HG03469 (cell line): Measurements from ENCODE around the gene GCN1.

Experiments
- ATAC-seq: cut with Tn5 transposase; IDR thresholded peaks from one replicate; pipeline ENCODE4 v1.9.1; 2021; ENCODE audit warnings: mild to moderate bottlenecking, moderate library complexity, moderate number of reproducible peaks; ENCODE audit not compliant: unreplicated experiment

The GCN1 gene

GRCh38 chr12:120078868-120079267 is 115.6 kb downstream of the GCN1 start:
- ATAC-seq, result no peak

- ATAC-seq, result no peak
Measured at GRCh38 chr12:120077260-120077659, 117.3 kb downstream of the GCN1 start.
